ENCODE data around the gene YTHDC1. TPM values are rescaled to one million over a fixed set of nuclear protein-coding genes. Genes with fewer than 3 reads are reported as not detected.

The YTHDC1 gene
- total and polyA plus RNA-seq, 2 of the 8 experiments (the other 6 are each of a cell fraction or from before 2014, with no cell fraction given), result 25.7 to 89.5 TPM

DNA sequence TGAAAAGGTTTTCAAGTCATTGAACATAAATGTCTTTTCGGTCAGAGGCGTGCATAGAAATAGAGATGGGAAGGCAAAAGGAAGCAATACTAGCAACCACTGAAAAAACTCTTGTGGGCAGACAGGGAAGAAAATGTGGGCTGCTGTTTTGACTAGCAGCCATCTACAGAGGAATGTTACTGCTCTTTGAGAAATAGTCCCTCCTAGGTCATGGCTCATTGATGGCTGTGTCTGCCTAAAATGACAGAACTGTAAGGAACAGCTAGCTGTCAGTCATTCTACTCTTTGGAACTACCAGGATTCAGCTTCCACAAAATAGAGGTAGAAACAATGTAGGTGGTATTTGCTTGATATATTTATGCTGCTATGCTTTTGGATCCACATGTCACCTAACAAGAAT lies 77.5 kb downstream of the YTHDC1 start:
- ChIA-PET POLR2A (ENCODE audit: partially characterized antibody) (interaction anchor here (1.0 to 1.9 kb wide), 2 partner anchors 133 to 139 kb away, joined by 3 to 13 read pairs; no protein-coding TSS in a partner anchor), CTCF (ENCODE audit: partially characterized antibody) (interaction anchor here (0.5 to 2.4 kb wide), 24 partner anchors 9 to 1379 kb away, joined by 3 to 18 read pairs (median 3); partner anchors contain the start of gene UGT2B15)
- no peaks in the 10 kb centered on the region for H3K79me2 ChIP-seq (ENCODE audit: control insufficient read depth in 1 of 2, insufficient read depth in 2 of 2, low read length in 2 of 2)
- H3K18ac ChIP-seq (ENCODE audit: extremely low read depth, low read length), result 0 out of 2 replicates have a peak overlapping the region, but pooled peaks have one; percentile 60
- H3K27me3 ChIP-seq (replicated peaks in 1 of 4; ENCODE audit: control insufficient read depth in 3 of 4, extremely low read depth in 1 of 4, insufficient read depth in 3 of 4, low read length in 3 of 4), result no peaks in the 10 kb centered on the region
- TF ChIP-seq YY1 (IDR thresholded peaks at IDR 0.05; ENCODE audit: low read depth, low read length), result peak; percentile 49; the same call in 1 of the 2 replicates
- no peak for TF ChIP-seq CTBP2 (IDR thresholded peaks at IDR 0.05; ENCODE audit: borderline replicate concordance, insufficient read depth, insufficient read length, low read length)
- TF ChIP-seq SIN3A (conservative IDR thresholded peaks at IDR 0.05 in 1 of 2, IDR thresholded peaks at IDR 0.05 in 1 of 2; ENCODE audit: low read depth in 1 of 2, low read length in 2 of 2), result peak in 1 of 2 experiments; percentile 58; a peak in 1 of 4 replicates
- TF ChIP-seq CREB1 (IDR thresholded peaks at IDR 0.05), result no peak
- 0 out of 2 replicates have a peak, but pooled peaks have one; percentile 34 for TF ChIP-seq TEAD4 (IDR thresholded peaks at IDR 0.05; ENCODE audit: low read depth, low read length)
- 0 out of 4 replicates have a peak, but pooled peaks of 1 of the 2 experiments have one; percentile 8 for TF ChIP-seq HDAC2 (IDR thresholded peaks at IDR 0.05; ENCODE audit: borderline replicate concordance in 1 of 2, low read depth in 2 of 2, low read length in 2 of 2)
- 0 out of 2 replicates have a peak, but pooled peaks have one; percentile 18 for TF ChIP-seq TAF1 (IDR thresholded peaks at IDR 0.05; ENCODE audit: low read depth, low read length)
- no peak for TF ChIP-seq SIRT6 (IDR thresholded peaks at IDR 0.05; ENCODE audit: low read length)
- peak; percentile 88 for FAIRE-seq
- WGBS, 2 experiments (ENCODE audit: extremely low coverage in 1 of 2, insufficient coverage in 1 of 2, insufficient read length in 1 of 2, insufficient replicate concordance in 2 of 2, low coverage in 1 of 2, low lambda C conversion rate in 2 of 2, missing lambda C conversion rate in 1 of 2), result 45% methylated on average over 2 of the region's 2 CpGs; no CpG with 5 or more reads in 1 of the 2 experiments
- H4K91ac ChIP-seq (replicated peaks; ENCODE audit: insufficient read length, low read length), result no peak overlapping the region
- H3K4me3 ChIP-seq (ENCODE audit: extremely low read depth in 1 of 4, insufficient read depth in 2 of 4, low read depth in 3 of 4, low read length in 4 of 4), result peak overlapping the region in 2 of 4 experiments; percentile 8 to 48; a peak in 4 of 8 replicates
- peak overlapping the region; percentile 45; the same call in 1 of the 2 replicates for H2BK5ac ChIP-seq (ENCODE audit: low read depth, low read length)
- peaks cover 2 to 15% (median 8%) of the 10 kb centered on the region in 4 experiments; a peak in 4 of 7 replicates for H3K4me1 ChIP-seq (replicated peaks in 1 of 4; ENCODE audit: control insufficient read depth in 3 of 4, insufficient read depth in 4 of 4, low read length in 3 of 4)
- H2BK15ac ChIP-seq (ENCODE audit: low read length), result no peak overlapping the region
- H3K23ac ChIP-seq (ENCODE audit: insufficient read length), result no peak overlapping the region
- H3K23me2 ChIP-seq (ENCODE audit: low read depth, low read length), result 0 out of 2 replicates have a peak, but pooled peaks cover 3% of the 10 kb centered on the region
- peak overlapping the region; percentile 7; the same call in 1 of the 2 replicates for H3K27ac ChIP-seq (ENCODE audit: low read depth, low read length)
- no peak overlapping the region for H2AFZ ChIP-seq (ENCODE audit: low read length)
- H2AK5ac ChIP-seq (ENCODE audit: low read depth, low read length), result peak overlapping the region; percentile 53; the same call in 1 of the 2 replicates
- peaks cover 0 to 13% (median 2%) of the 10 kb centered on the region in 4 experiments; a peak in 3 of 8 replicates for H3K36me3 ChIP-seq (ENCODE audit: control insufficient read depth in 2 of 4, insufficient read depth in 4 of 4, low read length in 3 of 4)
- H3K56ac ChIP-seq (replicated peaks; ENCODE audit: insufficient read length, low read depth, low read length), result no peak overlapping the region
- H4K5ac ChIP-seq (ENCODE audit: insufficient read length, low read depth, low read length), result peak overlapping the region; percentile 70
- H3K9ac ChIP-seq (replicated peaks in 1 of 4; ENCODE audit: extremely low read depth in 1 of 4, low read depth in 3 of 4, low read length in 3 of 4), result no peak overlapping the region
- H2BK20ac ChIP-seq (ENCODE audit: low read length), result 0 out of 2 replicates have a peak overlapping the region, but pooled peaks have one; percentile 40
- H3K79me1 ChIP-seq (ENCODE audit: low read depth, low read length), result no peaks in the 10 kb centered on the region
- H3K9me3 ChIP-seq (ENCODE audit: insufficient read depth in 2 of 2, low read depth in 1 of 2, low read length in 1 of 2), result peaks cover 15 to 18% of the 10 kb centered on the region in 2 experiments
- no peak overlapping the region for H4K8ac ChIP-seq (ENCODE audit: extremely low read depth, insufficient read depth, low read length)
- no peak overlapping the region; the same call in 1 of the 2 replicates for H2BK12ac ChIP-seq (ENCODE audit: low read depth, low read length)
- DNase-seq (ENCODE audit: low read depth in 1 of 2, low spot score in 2 of 2), result no peak
- peak overlapping the region; percentile 2 for H2BK120ac ChIP-seq (replicated peaks; ENCODE audit: low read depth, low read length)
- H4K20me1 ChIP-seq (replicated peaks in 1 of 2; ENCODE audit: control insufficient read depth in 1 of 2, insufficient read depth in 2 of 2, low read length in 2 of 2), result no peaks in the 10 kb centered on the region
- no peak overlapping the region for H3K14ac ChIP-seq (ENCODE audit: insufficient read length)
- peak overlapping the region; percentile 62 to 64 for H3K4me2 ChIP-seq (ENCODE audit: insufficient read depth in 1 of 2, low read depth in 2 of 2, low read length in 2 of 2)
- no peak overlapping the region for H3K4ac ChIP-seq (replicated peaks; ENCODE audit: insufficient read length, low read depth, low read length)

Data from H1 (cell line).